GM21717 (cell line): ENCODE results near the gene PSME3.
"Not testable (repeated sequence)": the region's sequence is repeated elsewhere in the genome, so short reads cannot be mapped to it uniquely, and the experiment has no call there.

Source experiments
- ATAC-seq: cut with Tn5 transposase; IDR thresholded peaks from one replicate; pipeline ENCODE4 v1.9.1; 2021; ENCODE audit warnings: mild to moderate bottlenecking, moderate library complexity; ENCODE audit not compliant: unreplicated experiment

The PSME3 gene

DNA sequence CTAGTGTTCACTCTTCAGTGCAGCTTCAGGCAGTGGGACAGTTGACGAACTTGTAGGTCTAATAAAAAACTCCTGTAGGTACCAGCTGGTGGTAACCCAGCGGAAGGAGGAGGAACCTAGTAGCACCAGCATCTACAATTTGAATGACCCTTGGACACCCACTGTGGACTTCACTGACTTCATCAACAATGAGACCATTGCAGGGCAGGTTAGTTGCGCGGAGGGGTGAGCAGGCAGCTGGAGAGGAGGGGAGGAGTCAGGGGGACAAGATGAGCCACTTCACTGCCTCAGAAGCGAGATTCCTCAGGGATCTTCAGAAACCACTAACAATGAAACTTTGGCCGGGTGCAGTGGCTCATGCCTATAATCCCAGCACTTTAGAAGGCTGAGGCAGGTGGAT, 40.1 kb downstream of the PSME3 start:
- ATAC-seq = no peak

DNA sequence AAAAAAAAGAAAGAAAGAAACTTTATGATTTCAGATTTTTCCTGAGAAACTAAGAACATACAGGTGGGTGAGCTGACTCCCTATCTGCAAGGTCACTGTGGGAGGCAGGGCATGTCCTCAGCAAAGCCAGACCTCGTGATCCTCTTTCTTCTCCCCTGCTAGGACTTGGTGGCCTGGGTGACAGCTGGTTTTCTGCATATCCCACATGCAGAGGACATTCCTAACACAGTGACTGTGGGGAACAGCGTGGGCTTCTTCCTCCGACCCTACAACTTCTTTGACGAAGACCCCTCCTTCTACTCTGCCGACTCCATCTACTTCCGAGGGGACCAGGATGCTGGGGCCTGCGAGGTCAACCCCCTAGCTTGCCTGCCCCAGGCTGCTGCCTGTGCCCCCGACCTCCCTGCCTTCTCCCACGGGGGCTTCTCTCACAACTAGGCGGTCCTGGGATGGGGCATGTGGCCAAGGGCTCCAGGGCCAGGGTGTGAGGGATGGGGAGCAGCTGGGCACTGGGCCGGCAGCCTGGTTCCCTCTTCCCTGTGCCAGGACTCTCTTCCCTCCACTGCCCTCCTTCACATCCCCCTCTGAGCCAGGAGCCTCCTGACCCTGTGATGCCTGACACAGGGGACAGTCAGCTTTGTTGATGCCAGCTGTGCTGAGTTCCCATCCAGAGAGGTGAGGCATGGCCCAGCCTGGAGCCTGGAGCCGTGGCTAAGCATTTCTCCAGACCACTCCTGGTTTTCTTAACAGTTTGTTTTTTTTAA, 40.9 kb downstream of the PSME3 start:
- not testable (repeated sequence) for ATAC-seq

DNA sequence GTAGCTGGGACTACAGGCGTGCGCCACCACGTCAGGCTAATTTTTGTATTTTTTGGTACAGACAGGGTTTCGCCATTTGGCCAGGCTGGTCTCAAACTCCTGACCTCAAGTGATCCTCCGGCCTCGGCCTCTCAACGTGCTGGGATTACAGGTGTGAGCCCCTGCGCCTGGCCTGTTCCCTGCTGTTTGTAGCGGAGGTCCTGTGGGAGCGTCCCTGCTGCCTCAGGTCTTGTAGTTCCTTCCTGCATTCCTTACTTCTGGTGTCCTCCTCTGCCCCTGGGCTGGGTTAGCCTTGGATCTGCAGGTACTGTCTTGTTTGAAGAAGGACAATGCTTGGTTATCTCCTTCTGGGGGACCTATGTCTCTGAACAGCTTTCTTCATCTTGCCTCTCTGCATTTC, 43.8 kb downstream of the PSME3 start:
- ATAC-seq = no peak

DNA sequence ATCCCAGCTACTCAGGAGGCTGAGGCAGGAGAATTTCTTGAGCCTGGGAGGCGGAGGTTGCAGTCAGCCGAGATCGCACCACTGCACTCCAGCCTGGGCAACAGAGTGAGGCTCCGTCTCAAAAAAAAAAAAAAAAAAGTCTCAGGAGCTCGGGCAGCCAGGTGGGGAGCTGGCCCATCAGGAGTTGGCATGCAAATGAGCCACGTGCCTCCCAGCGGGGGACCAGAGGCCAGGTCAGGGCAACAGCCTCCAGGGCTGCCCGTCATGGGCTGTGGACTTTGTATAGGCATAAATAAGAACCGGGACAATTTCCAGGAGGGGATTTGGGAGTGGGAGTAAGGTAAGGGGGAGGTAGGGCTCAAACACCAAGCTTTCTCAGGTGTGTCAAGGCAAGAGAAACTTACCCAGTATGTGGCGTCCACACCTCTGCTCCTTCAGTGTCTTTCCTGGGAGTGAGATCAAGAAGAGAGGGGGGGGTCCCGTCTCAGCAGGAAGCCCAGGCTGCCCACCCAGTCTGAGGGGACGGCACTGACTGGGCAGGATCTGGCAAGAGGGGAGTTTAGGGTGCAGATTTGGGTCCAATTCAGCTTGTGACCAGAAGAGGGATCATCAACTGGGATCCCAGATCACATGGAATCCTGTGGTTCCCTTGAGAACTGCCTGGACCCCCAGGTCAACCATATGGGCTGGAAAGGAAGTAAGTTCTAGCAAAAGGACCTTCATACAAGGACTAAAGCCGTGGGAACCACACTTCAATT, 45.1 kb downstream of the PSME3 start:
- ATAC-seq = no peak

DNA sequence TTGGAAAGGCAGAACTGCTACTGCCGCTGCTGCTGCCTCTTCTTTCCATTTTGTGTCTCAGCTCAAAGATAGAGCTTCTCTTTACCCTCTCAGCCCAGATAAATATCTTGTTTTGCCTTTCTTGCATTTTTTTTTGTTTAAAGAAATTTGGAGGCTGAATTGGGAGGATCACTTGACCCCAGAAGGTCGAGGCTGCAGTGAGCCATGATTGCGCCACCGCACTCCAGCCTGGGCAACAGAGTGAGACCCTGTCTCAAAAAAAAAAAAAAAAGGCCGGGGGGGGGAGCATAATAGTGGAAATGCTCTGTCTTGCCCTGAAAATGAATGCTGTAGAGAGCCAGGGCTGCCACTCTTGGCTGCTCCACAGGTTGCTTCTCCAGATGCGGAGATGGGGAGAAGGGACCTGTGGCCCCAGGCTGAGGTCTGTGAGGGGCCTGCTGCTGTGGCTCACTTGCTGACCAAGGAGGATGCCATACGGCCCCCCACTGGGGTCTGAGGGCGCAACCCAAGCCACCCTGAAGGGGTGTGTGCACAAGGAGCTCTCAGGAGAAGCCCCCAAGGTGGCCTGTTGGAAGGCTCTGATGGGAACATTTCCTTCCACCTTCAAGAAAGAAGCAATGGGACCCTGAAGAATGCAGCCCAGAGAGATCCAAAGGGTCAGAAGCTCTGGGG, 45.9 kb downstream of the PSME3 start:
- ATAC-seq = no peak

DNA sequence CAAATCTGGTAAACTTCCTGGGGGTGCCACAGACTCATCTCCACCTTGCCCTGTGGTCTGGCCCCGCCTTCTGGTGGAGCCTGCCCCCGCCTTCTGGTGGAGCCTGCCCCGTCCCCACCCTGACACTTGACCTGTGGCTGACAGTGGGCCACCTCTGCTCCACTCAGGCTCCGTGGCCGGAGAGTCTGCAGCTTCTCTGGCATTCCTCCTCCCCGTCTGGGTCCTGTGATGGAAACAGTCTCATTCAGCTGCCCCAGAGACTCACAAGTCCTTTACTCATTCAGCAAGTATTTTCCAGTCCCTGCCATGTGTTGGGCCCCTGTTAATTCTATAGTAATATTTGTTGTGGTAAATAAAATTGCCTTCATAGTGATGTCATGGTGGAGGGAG, 46.4 kb downstream of the PSME3 start:
- no peak for ATAC-seq

DNA sequence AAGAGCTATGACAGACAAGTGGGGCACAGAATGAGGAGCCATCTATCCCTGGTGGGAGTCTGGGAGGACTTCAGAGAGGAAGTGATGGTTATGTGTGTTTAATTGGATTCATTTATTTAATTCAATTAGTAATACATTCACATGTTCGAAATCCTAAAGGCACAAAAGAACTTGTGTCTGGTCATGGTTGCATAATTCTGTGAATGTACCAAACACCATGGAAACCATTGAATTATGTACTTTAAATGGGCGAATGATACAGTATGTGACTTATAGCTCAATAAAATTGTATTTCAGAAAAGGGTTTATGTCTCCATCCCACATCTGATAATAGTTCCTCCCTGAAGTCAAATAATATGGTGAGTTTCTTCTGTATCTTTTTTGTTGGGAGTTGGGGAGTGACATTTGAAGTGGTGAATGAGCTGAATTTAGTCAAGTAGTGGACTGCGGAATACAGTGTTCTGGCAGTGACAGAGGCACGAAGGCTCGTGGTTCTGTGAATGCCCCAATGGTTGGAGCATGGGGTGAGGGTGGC, 47.6 kb downstream of the PSME3 start:
- ATAC-seq = no peak

DNA sequence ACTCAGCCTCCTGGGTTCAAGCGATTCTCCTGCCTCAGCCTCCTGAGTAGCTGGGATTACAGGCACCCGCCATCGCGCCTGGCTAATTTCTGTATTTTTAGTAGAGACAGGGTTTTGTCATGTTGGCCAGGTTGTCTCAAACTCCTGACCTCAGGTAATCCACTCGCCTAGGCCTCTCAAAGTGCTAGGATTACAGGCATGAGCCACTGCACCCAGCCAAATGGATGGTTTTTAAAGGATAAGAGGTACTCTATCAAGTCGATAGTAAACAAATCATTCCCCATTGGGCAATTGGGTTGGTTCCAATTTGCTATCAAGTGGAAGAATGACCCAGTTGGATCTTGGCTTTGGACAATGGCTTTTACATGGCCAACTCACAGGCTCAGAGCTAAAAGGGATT, 48.5 kb downstream of the PSME3 start:
- ATAC-seq = not testable (repeated sequence)

DNA sequence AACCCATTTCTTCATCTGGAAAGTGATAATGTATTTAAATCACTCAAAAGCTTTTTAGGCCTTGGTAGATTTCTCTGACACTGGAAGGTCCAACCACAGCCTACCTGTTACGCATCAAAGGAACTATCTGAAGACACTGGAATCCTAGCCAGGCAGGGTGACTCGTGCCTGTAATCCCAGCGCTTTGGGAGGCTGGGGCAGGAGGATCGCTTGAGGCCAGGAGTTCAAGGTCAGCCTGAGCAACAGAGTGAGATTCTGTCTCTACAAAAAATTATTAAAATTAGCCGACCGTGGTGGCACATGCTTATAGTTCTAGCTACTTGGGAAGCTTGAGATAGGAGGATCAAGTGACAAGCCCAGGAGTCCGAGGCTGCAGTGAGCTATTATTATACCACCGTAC, 49.0 kb downstream of the PSME3 start:
- no peak for ATAC-seq

DNA sequence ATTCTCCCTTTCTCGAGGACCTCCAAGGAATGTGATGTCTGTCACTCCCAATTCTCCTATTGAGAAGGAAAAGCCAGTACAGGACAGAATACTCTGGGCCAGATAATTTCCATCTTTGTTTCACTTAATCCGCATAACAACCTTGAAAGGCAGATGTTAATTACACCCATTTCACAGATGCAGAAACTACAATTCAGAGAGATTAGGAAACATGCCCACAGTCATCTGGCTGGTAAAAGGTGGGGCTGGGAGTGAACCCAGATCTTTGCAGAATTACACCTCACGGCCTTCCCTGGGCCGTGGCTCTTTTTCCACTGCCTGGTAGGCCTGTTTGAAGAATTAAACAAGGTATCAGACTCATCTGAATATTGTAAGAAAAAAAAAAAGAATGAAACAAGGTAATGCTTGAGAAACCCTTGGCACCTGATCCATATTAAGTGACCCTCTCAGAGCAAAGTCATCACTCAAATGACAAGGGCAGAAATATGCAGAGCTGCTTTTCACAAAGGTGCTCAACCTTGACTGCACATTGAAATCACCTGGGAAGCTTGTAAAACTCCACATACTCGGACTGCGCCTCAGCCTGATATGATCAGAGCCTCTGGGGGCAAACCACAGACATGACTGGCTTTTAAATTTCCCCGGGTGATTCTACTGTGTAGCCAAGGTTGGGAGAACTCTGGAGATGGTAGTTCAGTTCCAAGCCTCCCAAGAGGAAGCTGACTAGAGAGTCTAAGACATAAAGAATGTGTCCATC, 50.8 kb downstream of the PSME3 start:
- ATAC-seq = no peak

DNA sequence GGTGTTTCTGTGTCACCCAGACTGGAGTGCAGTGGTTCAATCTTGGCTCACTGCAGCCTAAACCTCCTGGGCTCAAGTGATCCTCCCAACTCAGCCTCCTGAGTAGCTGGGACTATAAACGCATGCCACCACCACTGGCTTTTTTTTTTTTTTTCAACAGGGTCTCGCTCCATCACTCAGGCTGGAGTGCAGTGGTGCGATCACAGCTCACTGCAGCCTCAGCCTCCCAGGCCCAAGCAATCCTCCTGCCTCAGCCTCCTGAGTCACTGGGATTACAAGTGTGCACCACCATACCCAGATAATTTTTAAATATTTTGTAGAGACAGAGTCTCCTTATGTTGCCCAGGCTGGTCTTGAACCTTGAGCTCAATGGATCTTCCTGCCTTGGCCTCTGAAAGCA, 52.6 kb downstream of the PSME3 start:
- ATAC-seq = not testable (repeated sequence)

DNA sequence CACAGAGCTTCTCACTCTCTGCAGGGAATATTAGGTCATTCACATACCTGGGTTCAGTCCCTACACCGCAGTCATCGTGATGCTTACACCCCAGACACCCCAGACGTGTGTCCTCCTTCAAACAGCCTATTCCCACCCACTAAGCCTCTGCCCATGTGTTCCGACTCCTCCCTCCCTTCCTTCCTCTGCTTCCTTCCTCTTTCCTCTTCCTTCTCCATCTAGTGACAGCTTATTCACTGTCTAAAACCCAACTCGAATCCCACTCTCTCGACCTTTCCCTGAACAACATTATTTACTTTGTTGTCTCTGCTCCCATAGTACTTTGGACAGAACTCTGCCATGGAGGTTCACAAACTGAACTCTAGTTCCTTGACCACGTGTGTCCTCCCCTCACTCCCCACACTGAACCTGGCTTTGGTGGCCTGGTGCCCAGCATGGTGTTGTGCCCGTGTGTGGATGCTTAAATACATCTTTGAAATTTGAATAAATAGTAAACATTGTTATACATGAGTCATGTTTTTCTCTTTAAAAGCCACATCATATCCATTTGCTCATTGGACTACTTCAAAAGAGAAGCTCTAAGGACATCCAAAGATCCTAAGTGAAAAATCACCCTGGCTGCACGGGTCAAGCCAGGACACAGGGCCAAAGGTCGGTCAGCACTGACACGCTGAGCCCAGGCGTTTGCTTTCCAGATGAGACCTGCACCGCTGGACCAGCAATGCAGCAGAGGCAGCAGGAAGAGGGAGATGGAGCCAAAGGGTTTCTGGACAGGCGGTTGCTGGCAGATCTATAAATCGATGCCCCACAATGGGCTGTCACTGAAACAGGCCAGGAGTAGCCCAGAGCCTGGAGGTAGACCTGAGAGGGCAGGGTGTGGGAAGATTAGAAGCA, 53.3 kb downstream of the PSME3 start:
- no peak for ATAC-seq

DNA sequence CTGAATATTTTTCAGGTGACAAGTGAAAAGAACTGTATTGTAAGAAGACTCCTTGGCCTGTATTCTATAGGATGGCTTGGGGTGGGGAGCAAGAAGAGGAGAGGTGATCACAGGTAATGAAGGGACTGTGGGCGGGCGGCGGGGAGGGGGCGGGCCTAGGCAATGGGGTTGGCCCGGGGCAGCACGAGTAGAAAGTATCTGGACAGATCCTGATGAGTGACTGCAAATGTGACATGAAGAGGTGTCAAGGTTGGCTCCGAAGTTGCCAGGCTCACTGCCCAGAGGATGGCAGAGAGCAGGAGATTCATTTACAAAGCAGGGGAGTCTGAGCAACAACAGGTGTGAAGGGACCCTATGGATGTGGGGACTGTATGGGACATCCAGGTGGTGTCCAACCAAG, 56.6 kb downstream of the PSME3 start:
- no peak for ATAC-seq

DNA sequence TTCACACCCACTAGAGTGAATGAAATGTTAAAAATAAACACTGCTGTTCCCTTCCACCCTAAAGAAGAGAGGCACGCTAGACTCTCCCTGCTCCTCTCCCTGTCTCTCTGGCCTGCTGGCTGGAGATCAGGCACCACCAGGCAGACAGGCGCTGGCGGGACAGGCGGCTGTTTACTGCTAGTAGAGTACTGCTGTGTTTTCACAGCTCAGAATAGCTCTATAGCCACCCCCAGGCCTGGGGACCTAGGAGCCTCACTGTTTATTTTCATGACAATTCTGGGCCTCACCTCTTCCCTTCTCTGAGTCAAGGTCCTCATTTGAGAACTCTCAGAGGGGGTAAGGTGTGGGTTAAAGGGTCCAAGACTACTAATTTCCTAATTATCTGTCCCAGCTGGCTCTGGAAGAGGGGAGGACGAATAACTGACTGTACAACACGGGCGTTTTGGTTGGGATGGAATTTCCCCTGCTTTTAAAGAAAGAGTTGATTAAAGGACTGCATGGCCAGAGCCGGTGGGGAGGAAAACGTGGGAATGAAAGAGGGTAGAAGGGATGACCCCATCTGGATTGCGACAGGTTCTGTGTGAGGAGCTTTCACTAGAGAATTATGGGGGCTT, 58.4 kb downstream of the PSME3 start:
- ATAC-seq = no peak

DNA sequence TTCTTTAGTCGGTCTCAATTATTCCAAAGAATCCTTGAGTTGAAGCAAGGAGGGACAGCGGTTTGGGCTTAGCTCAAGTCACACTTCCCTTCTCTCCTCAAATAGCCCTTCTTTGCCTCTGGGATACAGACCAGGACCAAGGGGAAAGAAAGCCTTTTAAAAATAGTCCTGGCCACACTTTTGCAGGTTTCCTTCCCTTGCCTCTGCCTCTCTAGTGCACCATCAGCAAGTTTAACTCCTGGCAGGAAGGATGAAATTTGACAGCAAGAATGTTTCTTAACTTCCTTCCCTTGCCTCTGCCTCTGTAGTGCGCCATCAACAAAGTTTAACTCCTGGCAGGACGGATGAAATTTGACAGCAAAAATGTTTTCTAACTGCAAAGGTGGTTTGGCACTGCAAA, 60.2 kb downstream of the PSME3 start:
- ATAC-seq = no peak
